Measurements from ENCODE around the gene ADGRF5.

Gene ADGRF5

DNA sequence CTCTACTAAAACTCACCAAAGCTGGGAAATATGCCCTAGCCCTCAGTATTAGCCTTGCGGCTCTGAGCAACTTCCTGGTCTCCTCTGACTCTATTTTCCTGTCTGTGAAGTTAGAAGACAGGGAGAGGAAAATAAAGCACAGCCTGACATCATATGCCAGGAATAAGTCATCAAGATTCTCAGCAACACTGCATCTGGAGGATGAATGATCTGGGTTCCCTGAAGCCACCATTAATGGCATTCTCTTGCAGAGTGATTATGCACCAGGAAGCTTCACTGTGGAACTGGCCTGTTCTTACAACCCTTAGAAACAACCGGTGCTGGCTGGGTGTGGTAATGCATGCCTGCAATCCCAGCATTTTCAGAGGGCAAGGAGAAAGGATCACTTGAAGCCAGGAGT lies 12.4 kb downstream of the ADGRF5 start:
- H3K4me1 ChIP-seq: no peaks in the 10 kb centered on the region
- TF ChIP-seq, protein P1, sequence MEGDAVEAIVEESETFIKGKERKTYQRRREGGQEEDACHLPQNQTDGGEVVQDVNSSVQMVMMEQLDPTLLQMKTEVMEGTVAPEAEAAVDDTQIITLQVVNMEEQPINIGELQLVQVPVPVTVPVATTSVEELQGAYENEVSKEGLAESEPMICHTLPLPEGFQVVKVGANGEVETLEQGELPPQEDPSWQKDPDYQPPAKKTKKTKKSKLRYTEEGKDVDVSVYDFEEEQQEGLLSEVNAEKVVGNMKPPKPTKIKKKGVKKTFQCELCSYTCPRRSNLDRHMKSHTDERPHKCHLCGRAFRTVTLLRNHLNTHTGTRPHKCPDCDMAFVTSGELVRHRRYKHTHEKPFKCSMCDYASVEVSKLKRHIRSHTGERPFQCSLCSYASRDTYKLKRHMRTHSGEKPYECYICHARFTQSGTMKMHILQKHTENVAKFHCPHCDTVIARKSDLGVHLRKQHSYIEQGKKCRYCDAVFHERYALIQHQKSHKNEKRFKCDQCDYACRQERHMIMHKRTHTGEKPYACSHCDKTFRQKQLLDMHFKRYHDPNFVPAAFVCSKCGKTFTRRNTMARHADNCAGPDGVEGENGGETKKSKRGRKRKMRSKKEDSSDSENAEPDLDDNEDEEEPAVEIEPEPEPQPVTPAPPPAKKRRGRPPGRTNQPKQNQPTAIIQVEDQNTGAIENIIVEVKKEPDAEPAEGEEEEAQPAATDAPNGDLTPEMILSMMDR (IDR thresholded peaks at IDR 0.05): no peak
- no peak overlapping the region for H3K4me3 ChIP-seq
- no peak for DNase-seq
- intact Hi-C loops (cut with DNase I; ENCODE audit: low total_unique reads): no loop called here
- no peaks in the 10 kb centered on the region for H3K27me3 ChIP-seq
- no peak overlapping the region for H3K27ac ChIP-seq
- H3K9me3 ChIP-seq: no peaks in the 10 kb centered on the region
- H3K36me3 ChIP-seq: no peaks in the 10 kb centered on the region

DNA sequence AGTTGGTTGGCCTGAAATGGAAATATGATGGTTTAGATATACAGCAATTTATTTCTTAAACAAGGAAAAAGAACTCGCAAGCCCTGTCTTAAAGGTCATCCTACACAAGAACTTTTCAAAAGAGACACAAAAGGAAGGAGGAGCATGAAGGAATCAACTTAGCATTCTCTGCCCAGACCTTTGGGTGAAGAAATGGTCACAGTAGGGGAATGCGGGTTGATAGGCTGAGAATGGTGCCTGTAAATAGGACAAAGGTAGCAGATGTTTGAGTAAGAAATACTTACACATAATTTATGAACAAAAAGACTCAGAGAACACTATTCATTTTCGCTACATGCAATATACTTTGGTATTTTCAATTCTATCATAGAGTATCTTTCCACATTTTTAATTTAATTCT lies 15.0 kb downstream of the ADGRF5 start:
- no peaks in the 10 kb centered on the region for H3K4me1 ChIP-seq
- H3K4me3 ChIP-seq: no peak overlapping the region
- no peaks in the 10 kb centered on the region for H3K9me3 ChIP-seq
- TF ChIP-seq, protein P1 (IDR thresholded peaks at IDR 0.05): no peak
- H3K27ac ChIP-seq: no peak overlapping the region
- H3K27me3 ChIP-seq: no peaks in the 10 kb centered on the region
- intact Hi-C loops (cut with DNase I; ENCODE audit: low total_unique reads): no loop called here
- no peak for DNase-seq
- H3K36me3 ChIP-seq: no peaks in the 10 kb centered on the region

DNA sequence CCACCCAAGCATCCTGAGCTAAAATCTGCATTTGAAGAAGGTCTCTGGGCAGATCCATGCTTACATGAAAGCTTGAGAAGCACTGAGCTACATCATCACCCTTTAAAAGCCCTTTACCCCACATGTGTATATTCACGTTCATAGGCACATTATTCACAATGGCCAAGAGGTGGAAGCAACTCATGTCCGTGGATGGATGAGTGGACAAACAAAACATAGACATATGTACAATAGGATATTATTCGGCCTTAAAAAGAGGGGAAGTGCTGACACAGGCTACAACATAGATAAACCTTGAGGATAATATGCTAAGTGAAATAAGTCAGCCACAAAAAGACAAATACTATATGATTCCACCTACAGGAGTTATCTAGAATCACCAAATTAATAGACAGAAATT lies 17.6 kb downstream of the ADGRF5 start:
- intact Hi-C loops (cut with DNase I; ENCODE audit: low total_unique reads): no loop called here
- TF ChIP-seq, protein P1 (IDR thresholded peaks at IDR 0.05): no peak
- H3K9me3 ChIP-seq: no peaks in the 10 kb centered on the region
- DNase-seq: no peak
- H3K27ac ChIP-seq: no peak overlapping the region
- no peaks in the 10 kb centered on the region for H3K27me3 ChIP-seq
- no peaks in the 10 kb centered on the region for H3K36me3 ChIP-seq
- H3K4me1 ChIP-seq: no peaks in the 10 kb centered on the region
- no peak overlapping the region for H3K4me3 ChIP-seq

DNA sequence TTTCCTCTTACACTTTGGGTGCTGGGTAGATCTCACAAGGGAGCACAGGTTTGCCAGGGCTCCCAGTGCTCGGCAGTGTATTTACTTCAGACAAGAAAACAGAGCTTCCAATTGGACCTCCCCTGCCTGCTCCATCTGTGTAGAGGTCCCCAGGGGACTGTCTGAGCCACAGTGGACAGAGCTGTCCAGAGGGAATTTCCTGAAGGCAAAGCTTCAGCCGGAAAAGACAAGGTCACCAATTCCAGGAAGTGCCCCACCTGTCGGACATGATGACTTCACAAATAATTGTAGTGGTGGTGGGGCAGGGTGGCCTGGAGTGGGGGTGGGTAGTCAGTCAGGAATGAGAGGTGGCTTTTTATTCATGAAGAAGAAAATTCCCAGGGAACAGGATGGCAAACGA lies 18.6 kb downstream of the ADGRF5 start:
- TF ChIP-seq, protein P1 (IDR thresholded peaks at IDR 0.05): no peak
- Histone ChIP-seq H3K27ac (no peak overlapping the region), H3K36me3 (no peaks in the 10 kb centered on the region), H3K9me3 (no peaks in the 10 kb centered on the region), H3K4me3 (no peak overlapping the region), H3K4me1 (peaks cover 0 to 4% (median 1%) of the 10 kb centered on the region in 4 donors), H3K27me3 (no peaks in the 10 kb centered on the region)
- DNase-seq: no peak
- intact Hi-C loops (cut with DNase I; ENCODE audit: low total_unique reads): no loop called here

DNA sequence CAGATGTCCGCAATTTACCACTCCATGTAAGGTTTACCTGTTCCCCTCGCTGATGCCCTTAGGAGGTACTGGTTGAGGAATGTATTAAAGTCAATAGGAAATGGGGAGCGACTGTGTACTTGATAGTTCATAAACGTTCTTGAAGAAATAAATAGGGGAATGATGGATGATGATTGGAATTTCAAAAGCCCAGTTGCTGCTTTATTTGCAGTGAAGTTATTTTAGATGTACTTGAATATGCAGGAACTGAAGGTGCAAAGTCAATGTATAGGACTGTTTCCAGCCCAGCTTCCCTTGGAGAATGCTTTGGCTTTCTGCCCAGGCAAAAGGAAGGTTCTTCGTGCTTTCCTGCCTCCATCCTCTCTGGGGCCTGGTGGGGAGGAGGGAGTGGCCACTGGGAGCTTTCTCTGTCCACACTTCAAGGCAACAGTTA lies 19.8 kb downstream of the ADGRF5 start:
- no peaks in the 10 kb centered on the region for H3K9me3 ChIP-seq
- no peaks in the 10 kb centered on the region for H3K36me3 ChIP-seq
- DNase-seq: no peak
- peaks cover 0 to 7% (median 1%) of the 10 kb centered on the region in 4 donors for H3K4me1 ChIP-seq
- no peaks in the 10 kb centered on the region for H3K27me3 ChIP-seq
- no peak overlapping the region for H3K4me3 ChIP-seq
- intact Hi-C loops (cut with DNase I; ENCODE audit: low total_unique reads): no loop called here
- H3K27ac ChIP-seq: no peak overlapping the region
- TF ChIP-seq, protein P1 (IDR thresholded peaks at IDR 0.05): no peak

DNA sequence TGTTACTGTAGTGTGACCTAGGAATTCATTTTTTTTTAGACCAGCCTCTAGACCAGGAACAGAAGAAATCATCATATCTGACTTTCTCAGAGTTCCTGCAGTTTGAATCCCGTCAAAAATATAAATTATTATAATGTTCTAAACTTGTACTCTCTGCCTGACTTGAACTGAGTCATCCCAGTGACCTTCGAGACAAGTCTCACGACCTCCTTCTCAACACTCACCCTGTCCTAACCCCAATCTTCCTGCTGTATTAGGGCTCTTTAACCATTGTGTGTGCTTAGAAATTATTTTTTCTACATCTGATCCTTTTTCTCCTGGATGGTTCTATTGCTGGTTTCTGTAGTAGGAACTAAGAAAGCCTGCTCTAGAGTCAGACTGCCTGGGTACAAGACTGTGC lies 21.5 kb downstream of the ADGRF5 start:
- Histone ChIP-seq H3K9me3 (no peaks in the 10 kb centered on the region), H3K4me1 (peaks cover 0 to 15% (median 1%) of the 10 kb centered on the region in 4 donors), H3K27me3 (no peaks in the 10 kb centered on the region), H3K36me3 (no peaks in the 10 kb centered on the region), H3K4me3 (no peak overlapping the region), H3K27ac (no peak overlapping the region)
- TF ChIP-seq, protein P1 (IDR thresholded peaks at IDR 0.05): no peak
- intact Hi-C loops (cut with DNase I; ENCODE audit: low total_unique reads): no loop called here
- DNase-seq: no peak

Data from tibial artery (tissue), 4 donors.